Lung microvascular endothelial cell (primary cell): Measurements from ENCODE around the gene RFNG. TPM values are rescaled to one million over a fixed set of nuclear protein-coding genes. Genes with fewer than 3 reads are reported as not detected.
A peak's percentile ranks its signal among the peaks of the same experiment; 100 is the strongest.

Experiments
- DNase-seq, 2 donors: peaks; one replicate each; pipeline versions ENCODE4 v3.0.0 to v3.0.0-alpha.2; 2010; ENCODE audit warnings: low read depth in 2 of 2
- total RNA-seq: library from RNA; depleted of rRNA; stranded (reverse); fragments of >200 nt; gene quantifications from 2 replicates; pipeline ENCODE4 v1.2.1, GENCODE V29; 2014

RFNG gene
- total RNA-seq, 1 donor from 2014 or later, result 16.3 TPM

- DNase-seq, result no peak
Measured at GRCh38 chr17:82028966-82029365, 22.6 kb downstream of the RFNG start.

GRCh38 chr17:82028246-82028645 is 23.4 kb downstream of the RFNG start:
- no peak for DNase-seq

DNA sequence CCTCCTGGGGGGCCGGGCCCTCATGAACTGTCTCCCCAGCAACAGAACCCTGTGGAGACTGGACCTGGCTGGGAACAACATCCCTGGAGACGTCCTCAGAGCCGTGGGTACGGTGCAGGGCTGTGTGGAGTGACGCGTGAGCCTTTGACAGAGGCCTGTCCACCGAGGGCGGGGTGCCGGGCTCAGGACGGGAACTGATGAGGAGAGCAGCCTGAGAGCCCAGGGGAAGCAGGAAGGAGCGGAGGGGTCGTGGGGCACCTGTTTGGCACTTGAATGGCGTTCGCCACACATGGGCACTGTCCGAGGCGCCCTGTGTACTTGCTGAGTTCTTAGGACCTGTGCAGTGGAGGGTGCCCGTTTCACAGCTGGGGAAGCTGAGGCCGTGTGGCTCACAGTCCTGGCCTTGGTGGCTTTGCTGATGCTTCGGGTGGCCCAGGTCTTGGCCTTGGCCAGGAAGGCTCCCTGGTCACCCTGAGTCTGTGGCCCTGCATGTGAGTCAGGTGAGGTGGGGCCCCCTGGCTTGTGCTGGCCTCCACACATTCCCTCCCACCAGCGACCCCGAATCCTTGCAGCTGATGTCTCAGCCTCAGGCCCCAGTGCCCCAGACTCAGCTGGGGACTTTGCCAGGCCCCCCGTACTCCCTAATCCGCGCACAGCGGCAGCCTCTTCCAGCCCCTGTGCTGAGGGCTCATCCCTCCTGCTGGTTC is 26.1 kb downstream of the RFNG start:
- DNase-seq, result no peak

- DNase-seq, result no peak
Measured at GRCh38 chr17:82024859-82025258, 26.8 kb downstream of the RFNG start.

- DNase-seq, result peak; percentile 22 to 23
Measured at GRCh38 chr17:82023447-82024241, 28.0 kb downstream of the RFNG start.

GRCh38 chr17:82022981-82023446 is 28.6 kb downstream of the RFNG start, which contains the start of gene LRRC45:
Gene LRRC45, plus strand, starts transcription at chr17:82023305. Its CDS starts 339 bp downstream, at chr17:82023644.
- DNase-seq, result peak; percentile 100

GRCh38 chr17:82022310-82022980 is 29.2 kb downstream of the RFNG start, which contains the start of gene CENPX:
Gene CENPX, minus strand, starts transcription at chr17:82022878. Its CDS starts 17 bp downstream, at chr17:82022861.
- DNase-seq, result peak in 1 of 2 donors; percentile 19

GRCh38 chr17:82021900-82022309 is 29.7 kb downstream of the RFNG start:
- no peak for DNase-seq

DNA sequence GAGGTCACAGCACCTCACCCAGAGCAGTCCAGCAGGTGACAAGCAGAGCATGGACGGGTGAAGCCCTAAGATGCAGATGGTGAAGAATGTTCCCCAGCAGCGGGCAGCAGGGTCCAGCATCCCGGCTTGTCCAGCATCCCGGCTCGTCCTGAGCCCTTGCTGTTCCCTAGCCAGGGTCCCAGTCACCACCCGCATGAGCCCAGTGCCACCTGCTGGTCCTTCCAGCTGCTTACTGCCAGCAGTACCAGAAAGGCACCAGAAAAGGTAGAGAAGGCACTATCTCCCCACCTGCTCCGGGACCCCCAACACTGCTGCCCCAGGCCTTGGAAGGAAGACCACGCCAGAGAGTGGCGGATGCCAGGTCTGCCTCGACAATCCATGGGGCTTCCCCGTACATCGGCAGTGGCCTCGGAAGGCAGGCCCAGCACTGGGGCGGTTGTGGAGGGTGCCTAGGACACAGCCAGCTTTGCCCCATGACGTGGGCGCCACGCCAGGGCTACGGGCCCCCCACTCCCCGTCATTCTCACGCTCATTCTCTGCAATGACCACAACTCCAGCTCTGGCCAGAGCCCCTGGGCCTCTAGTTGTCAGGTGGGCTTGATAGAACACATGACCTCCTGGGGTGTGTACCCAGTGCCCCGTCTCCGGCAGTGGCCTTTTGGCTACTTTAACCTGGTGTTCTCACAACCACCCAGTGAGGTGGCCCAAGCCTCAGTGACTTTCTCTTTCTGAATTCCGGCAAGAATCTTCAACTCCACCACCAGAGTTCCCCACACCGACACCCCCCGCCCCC is 30.3 kb downstream of the RFNG start:
- DNase-seq, result peak; percentile 82 to 89

GRCh38 chr17:82020572-82021106 is 31.0 kb downstream of the RFNG start:
- DNase-seq, result no peak

- peak; percentile 50 to 70 for DNase-seq
Measured at GRCh38 chr17:82019690-82020571, 31.7 kb downstream of the RFNG start.

DNA sequence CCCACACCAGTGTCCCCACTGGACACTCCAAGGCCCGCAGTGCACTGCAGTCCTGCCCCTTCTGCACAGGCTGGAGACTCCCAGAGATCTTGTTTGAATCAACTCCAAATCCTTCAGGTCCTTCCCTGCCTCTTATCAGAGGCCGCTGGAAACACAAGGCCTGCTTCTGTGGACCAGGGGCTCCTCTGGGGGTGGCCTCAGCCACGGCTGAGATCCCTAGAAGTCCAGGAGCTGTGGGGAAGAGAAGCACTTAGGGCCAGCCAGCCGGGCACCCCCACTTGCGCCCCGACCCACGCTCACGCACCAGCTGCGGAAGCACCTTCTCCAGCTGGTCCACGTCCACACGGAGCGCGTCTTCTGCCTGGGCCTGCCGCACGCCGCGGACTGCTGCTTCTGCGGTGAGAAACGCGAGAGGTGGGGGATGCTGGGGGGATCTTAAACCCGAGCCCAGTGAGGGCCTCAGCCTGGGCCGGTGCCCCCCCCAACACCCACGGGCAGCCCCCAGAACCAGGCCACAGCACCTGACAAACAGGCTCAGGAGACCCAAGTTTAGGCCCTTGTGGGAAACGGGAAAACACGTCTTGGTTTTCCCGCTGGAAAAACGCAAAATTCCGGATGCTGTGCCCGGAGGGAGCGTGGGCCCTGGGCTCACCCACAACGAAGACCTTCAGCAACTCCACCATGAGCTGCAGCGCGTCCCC is 32.5 kb downstream of the RFNG start:
- no peak for DNase-seq

- DNase-seq, result no peak
Measured at GRCh38 chr17:82018152-82018988, 33.2 kb downstream of the RFNG start.

DNA sequence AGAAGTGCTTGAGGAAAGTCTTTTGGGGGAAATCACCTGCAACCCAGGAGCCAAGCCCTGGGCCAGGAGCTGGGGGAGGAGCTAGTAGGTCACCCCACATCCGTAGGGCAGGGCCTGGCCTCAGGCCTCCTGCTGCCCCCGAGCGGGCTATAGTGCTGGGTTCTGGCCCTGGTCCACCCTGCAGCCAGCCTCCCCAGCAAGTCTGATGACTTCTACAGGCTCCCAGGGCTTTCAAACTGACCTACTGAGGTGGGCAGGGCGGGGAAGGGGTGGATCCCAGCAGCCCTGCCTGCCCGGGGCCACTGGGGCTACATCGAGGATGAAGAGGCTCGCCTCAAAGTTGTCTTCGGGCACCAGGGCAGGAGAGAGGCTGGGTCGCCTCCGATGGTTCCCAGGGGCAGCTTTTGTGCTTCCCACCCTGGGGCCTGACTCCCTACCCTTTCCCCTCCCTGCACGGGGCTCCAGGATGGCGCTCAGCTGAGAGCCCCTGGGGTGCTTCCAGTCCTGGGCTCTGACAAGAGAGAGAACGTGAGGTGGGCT is 33.9 kb downstream of the RFNG start:
- no peak for DNase-seq

DNA sequence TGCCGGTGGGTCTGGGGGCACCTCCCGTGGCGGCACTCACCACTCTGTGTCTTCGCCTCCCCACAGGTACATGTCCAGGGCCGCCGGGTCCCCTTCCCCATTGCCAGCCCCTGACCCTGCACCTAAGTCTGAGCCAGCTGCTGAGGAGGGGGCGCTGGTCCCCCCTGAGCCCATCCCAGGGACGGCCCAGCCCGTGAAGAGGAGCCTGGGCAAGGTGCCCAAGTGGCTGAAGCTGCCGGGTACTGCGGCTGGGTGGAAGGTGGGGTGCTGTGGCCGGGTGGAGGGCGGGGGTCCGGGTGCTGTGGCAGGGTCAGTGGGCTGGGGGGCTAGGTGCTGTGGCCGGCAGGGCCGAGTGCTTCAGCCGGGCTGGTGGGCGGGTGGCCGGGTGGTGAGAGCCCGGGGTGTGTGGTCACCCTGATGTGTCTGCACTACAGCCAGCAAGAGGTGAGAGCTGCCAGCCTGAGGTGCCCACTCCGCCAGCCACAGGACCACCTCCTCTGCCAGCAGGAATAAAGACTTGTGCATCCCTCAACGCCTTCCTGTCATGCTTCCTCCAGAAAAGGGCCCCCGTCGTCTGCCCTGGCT is 34.6 kb downstream of the RFNG start:
- no peak for DNase-seq

GRCh38 chr17:82016061-82016874 is 35.3 kb downstream of the RFNG start:
- DNase-seq, result no peak
